ENCODE measurements around the gene AMBRA1. TPM values are rescaled to one million over a fixed set of nuclear protein-coding genes. Genes with fewer than 3 reads are reported as not detected.

AMBRA1 gene
- total RNA-seq, 1 donor from 2014 or later, result 29.4 TPM

- H3K9me3 ChIP-seq (ENCODE audit: insufficient read depth, low read depth, low read length), result no peaks in the 10 kb centered on the region
- Mint-ChIP-seq H3K36me3 (ENCODE audit: low read depth, unreplicated experiment) (peaks cover 10% of the 10 kb centered on the region), H3K4me3 (ENCODE audit: unreplicated experiment) (no peak overlapping the region), H3K9me3 (ENCODE audit: unreplicated experiment) (no peaks in the 10 kb centered on the region), H3K27me3 (ENCODE audit: low read depth, unreplicated experiment) (no peaks in the 10 kb centered on the region), H3K4me1 (ENCODE audit: low read depth, unreplicated experiment) (peaks cover 30% of the 10 kb centered on the region), H3K27ac (ENCODE audit: unreplicated experiment) (no peak overlapping the region)
- FAIRE-seq (no peak), DNase-seq (ENCODE audit: low read depth) (no peak)
- no peaks in the 10 kb centered on the region for H3K27me3 ChIP-seq (ENCODE audit: insufficient read depth, low read length)
- H3K27ac ChIP-seq (ENCODE audit: low read depth, low read length), result no peak overlapping the region
- peaks cover 68% of the 10 kb centered on the region for H4K20me1 ChIP-seq (ENCODE audit: insufficient read depth, low read length)
- H3K4me2 ChIP-seq (ENCODE audit: low read length), result no peak overlapping the region
- no peaks in the 10 kb centered on the region for H3K36me3 ChIP-seq (ENCODE audit: insufficient read depth, low read length)
- no peak overlapping the region for H3K4me3 ChIP-seq (ENCODE audit: insufficient read depth, low read depth, low read length)
- H2AFZ ChIP-seq (ENCODE audit: low read depth, low read length), result no peak overlapping the region
- H3K79me2 ChIP-seq (ENCODE audit: insufficient read depth, low read length), result peaks cover 16% of the 10 kb centered on the region
- no peak for TF ChIP-seq EZH2 (IDR thresholded peaks at IDR 0.05; ENCODE audit: insufficient read depth, low read length)
- TF ChIP-seq, protein P1, sequence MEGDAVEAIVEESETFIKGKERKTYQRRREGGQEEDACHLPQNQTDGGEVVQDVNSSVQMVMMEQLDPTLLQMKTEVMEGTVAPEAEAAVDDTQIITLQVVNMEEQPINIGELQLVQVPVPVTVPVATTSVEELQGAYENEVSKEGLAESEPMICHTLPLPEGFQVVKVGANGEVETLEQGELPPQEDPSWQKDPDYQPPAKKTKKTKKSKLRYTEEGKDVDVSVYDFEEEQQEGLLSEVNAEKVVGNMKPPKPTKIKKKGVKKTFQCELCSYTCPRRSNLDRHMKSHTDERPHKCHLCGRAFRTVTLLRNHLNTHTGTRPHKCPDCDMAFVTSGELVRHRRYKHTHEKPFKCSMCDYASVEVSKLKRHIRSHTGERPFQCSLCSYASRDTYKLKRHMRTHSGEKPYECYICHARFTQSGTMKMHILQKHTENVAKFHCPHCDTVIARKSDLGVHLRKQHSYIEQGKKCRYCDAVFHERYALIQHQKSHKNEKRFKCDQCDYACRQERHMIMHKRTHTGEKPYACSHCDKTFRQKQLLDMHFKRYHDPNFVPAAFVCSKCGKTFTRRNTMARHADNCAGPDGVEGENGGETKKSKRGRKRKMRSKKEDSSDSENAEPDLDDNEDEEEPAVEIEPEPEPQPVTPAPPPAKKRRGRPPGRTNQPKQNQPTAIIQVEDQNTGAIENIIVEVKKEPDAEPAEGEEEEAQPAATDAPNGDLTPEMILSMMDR (IDR thresholded peaks at IDR 0.05; ENCODE audit: insufficient read depth, low read depth, low read length), result no peak
- no peaks in the 10 kb centered on the region for H3K4me1 ChIP-seq (ENCODE audit: insufficient read depth, low read length)
- no peak overlapping the region for H3K9ac ChIP-seq (ENCODE audit: low read length)
Observed at GRCh38 chr11:46447544-46447943, 146.3 kb downstream of the AMBRA1 start.

GRCh38 chr11:46445920-46446771, 147.7 kb downstream of the AMBRA1 start:
- no peaks in the 10 kb centered on the region for H3K9me3 Mint-ChIP-seq (ENCODE audit: unreplicated experiment)
- H3K79me2 ChIP-seq (ENCODE audit: insufficient read depth, low read length), result peaks cover 16% of the 10 kb centered on the region
- H3K4me3 ChIP-seq (ENCODE audit: insufficient read depth, low read depth, low read length), result no peak overlapping the region
- DNase-seq (ENCODE audit: low read depth) (no peak), FAIRE-seq (no peak)
- peaks cover 54% of the 10 kb centered on the region for H4K20me1 ChIP-seq (ENCODE audit: insufficient read depth, low read length)
- H3K36me3 ChIP-seq (ENCODE audit: insufficient read depth, low read length), result peaks cover 5% of the 10 kb centered on the region
- peaks cover 27% of the 10 kb centered on the region for H3K4me1 Mint-ChIP-seq (ENCODE audit: low read depth, unreplicated experiment)
- no peaks in the 10 kb centered on the region for H3K9me3 ChIP-seq (ENCODE audit: insufficient read depth, low read depth, low read length)
- no peaks in the 10 kb centered on the region for H3K27me3 Mint-ChIP-seq (ENCODE audit: low read depth, unreplicated experiment)
- no peak overlapping the region for H3K9ac ChIP-seq (ENCODE audit: low read length)
- no peak overlapping the region for H3K27ac ChIP-seq (ENCODE audit: low read depth, low read length)
- no peaks in the 10 kb centered on the region for H3K4me1 ChIP-seq (ENCODE audit: insufficient read depth, low read length)
- H2AFZ ChIP-seq (ENCODE audit: low read depth, low read length), result no peak overlapping the region
- no peak overlapping the region for H3K27ac Mint-ChIP-seq (ENCODE audit: unreplicated experiment)
- no peak overlapping the region for H3K4me2 ChIP-seq (ENCODE audit: low read length)
- peaks cover 18% of the 10 kb centered on the region for H3K36me3 Mint-ChIP-seq (ENCODE audit: low read depth, unreplicated experiment)
- TF ChIP-seq EZH2 (IDR thresholded peaks at IDR 0.05; ENCODE audit: insufficient read depth, low read length), result no peak
- TF ChIP-seq, protein P1 (IDR thresholded peaks at IDR 0.05; ENCODE audit: insufficient read depth, low read depth, low read length), result peak; percentile 20
- no peak overlapping the region for H3K4me3 Mint-ChIP-seq (ENCODE audit: unreplicated experiment)
- H3K27me3 ChIP-seq (ENCODE audit: insufficient read depth, low read length), result no peaks in the 10 kb centered on the region
